C1 segment of cervical spinal cord (tissue), 14 donors: ENCODE data around the gene MRPL45.

Source experiments
- DNase-seq, 14 donors: peaks; one replicate each; lab custom pipeline; 2025; lab: John Stamatoyannopoulos, UW

Gene MRPL45

DNA sequence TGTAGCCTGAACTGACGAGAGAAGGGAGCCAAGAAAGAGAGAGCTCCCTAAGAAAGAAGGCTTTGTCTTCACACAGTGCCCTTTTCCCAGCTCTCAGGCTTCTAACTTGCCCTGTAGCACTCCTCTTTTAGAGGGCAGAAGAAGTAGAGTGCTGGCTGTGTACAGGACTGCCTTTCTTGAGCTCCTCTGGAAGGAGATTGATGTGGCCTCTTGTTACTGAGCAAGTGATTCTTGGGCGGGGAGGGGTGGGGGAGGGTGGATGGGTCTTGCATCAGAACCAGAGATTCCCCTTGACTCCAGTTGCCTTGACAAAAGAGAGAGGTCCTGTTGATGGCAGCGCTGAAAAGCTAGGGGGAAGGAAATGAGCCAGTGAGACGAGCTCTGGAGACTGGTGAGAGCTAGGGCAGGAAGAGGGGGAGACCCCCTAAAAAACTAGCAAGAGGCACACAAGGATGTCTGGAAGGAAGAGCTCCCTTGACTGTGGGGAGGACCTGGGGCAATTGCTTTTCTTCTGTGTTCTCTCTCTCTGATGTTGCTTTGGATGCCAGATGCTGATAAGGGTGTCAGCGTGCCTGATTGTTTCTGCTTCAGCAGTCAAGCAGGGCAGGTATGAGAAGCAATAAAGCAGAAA lies 28.4 kb downstream of the MRPL45 start:
- peak in 5 of 14 donors; percentile 22 to 54 (median 44) for DNase-seq

DNA sequence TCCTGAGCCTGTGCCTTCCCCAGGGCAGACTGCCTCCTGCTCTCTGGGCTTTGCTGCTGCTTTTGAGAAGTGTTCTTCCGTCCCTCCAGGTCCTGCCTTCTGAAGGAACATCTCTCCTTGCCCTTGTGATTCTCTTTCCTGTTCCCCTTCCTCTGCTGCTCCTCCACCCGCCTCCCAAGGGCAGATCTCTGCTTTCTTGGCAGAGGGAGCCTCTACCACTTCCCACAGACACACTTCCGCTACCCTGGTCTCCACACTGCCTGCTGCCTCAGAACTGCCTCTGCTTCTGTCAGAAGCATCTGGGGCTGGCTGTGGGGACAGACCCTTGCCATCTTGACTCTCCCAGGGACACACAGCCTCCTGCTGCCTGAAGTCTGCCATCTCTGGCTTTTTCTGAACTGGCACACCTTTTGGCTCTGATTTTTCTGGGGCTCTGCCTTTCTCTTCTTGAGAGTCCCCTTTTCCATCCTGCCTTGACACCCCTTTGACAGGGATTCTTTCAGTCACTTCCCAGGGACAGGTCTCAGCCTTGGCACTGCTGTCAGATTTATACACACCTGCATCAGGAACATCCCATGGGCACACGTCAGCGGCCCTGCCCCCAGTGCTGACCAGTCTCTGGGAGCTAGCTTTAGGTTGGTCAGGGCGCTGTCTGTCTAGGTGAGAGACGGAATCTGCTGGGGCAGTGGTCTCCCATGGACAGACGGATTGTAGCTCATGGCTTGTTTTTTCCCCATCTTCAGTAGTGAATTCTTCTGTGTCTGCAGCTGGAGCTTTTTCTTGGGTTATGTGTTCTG lies 30.2 kb downstream of the MRPL45 start:
- peak in 6 of 14 donors; percentile 13 to 40 (median 24) for DNase-seq

DNA sequence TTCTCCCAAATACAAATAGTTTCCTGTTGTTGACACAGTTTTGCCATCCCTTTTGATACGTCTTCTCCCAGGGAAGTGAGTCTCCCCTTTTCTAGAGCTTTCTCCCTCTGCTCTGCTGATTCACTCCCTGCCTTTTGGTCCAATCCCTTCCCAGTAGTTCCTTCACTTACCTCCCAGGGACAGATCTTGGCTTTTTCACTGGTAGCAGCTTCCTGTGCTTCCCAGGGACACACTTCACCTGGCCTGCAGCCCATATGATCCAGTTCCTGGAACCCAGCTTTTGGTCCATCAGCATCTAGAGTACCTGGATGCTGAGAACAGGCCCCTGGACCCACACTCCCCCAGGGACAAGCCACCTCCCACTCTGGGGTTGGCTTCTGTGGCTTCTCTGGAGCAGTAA lies 31.0 kb downstream of the MRPL45 start:
- no peak for DNase-seq

DNA sequence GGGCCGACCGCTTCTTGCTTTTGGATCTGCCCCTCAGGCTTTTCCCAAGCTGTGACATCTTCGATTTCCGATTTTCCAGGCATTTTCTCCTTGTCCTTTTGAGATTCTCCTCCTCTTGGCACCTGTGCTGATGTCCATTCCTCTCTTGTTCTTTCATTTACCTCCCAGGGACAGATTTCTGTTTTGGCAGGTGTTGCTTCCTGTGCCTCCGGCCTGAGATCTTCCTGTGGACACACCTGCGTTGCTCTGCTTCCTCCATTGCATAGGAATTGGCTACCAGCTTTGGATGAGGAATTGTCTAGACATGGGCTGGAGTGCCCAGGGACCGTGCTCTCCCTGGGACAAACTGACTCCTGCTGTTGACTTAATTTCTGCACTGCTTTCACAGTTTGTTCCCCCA lies 31.7 kb downstream of the MRPL45 start:
- peak in 1 of 14 donors; percentile 70 for DNase-seq

DNA sequence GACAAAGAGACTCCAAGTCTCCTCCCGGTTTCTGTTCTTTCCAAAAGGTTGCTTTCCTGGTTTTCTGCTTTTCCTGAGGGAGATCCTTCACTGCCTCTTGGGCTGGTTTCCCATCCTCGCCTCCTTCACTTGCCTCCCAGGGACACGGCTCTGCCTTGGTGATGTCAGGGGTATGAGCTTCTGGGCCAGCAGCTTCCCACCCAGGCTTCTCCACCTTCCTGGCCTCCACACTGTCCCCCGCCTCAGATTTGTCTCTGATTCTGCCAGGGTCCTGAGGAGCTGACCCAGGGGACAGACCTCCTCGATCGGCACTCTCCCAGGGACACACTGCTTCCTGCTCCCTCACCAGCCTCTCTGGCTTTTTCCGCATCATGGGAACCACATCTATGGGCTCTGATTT lies 32.3 kb downstream of the MRPL45 start:
- DNase-seq = no peak

DNA sequence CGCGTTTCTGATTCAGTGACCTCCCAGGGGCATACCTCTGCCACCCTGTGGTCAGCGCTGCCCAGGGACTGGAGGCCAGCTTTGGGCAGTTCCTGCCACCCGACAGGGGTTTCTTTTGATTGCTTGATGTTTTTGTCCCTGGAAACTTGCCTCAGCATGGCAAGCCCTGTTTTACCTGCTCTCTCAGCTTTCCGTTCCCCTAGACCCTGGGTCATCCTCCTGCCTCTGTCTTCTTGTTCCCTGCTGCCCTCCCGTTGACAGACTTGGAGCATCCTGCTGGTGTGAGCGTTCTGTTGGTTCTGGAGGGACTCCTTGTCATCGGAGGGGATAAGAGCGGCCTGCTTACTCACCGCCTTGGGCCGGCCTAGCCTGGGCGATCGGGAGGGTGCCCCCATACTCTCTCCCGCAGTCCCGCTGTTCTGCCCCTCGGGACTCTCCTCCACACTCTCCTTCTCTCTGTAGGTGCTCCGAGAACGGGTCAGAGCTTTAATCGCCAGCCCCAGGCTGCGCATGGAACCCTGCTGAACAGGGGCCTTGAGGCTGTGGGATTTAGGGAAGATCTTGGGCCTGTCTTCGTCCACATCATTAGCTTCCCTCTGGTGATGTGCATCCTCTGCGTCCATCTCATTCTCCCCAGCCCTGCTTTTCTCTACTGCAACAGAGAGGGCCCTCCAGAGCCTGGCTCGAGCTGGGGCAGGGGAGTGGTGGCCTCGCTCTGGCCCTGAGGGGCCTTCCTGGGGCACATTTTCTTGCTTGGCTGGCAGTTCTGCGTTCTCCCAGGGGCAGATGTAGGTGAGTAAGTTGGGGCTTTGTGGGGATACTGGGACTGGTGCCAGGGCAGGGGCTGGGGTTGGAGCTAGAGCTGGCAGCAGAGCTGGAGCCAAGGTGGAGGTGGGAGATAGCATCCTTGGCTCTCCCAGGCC lies 33.1 kb downstream of the MRPL45 start:
- DNase-seq = no peak

DNA sequence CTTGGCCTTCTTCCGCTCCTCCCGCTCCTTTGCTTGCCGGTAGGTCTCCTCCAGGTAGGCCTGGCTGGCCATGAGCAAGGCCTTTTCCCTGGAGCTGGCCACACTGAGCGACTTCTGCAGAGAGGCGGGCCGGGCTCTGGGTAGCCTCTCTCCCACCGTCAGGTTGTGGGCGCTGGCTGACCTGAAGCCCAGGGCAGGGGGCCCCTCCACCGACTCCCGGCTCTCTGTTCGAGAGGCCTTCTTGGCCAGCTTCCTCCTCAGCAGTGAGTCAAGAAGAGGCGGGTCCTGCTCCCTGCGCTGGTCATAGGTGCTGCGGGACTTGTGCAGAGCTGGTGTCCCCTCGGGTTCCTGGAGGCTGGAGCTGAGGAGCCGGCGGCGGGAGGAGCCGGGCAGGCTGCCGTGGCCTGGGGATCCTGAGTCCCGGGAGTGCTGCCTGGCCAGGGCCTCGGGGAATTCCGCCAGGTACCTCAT lies 34.0 kb downstream of the MRPL45 start:
- DNase-seq = no peak

DNA sequence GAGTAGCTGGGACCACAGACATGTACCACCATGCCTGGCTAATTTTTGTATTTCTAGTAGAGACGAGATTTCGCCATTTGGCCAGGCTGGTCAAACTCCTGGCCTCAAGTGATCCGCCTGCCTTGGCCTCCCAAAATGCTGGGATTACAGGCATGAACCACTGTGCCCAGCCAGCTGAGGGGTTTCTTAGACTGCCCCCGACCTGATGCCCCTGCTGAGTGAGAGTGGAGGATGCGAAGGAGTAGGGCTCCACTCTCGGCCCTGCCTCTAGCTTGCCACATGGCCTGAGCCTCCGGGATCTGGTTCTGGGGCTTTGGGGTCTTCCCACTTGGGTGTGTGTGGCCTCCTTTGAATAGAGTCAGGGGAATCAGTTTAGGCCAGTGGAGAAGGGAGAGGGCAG lies 35.8 kb downstream of the MRPL45 start:
- no peak for DNase-seq

DNA sequence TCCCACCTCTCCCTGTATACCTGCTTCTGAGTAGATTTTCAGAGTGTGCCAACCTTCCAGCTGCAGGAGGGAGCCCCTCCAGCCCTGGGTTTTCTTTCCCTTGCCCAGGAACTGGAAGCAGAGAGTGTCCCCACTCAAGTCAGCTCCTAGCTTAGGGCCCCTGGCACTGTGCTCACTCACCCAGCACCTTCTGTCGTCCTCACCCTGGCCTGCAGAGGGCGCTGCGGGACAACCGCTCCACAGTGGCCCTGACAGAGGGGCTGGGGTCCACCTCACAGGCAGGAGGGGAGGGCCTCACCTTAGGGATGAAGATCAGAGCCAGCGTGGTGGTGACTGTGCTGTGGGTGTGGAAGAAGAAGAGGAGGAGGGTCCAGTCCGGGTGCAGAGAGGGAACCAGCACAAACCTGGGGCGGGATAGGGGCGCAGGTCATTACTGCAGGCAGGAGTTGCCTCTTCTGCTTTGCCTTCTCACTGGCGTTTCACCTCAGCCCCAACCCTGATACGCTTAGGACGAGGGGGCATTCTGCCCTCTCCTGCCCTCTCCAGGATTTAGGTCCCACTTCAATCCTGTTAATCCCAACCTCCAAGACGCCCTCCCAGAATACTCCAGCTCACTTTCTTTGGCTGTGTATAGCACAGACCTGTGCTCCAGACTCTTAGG lies 36.8 kb downstream of the MRPL45 start:
- peak in 3 of 14 donors; percentile 34 to 41 (median 39) for DNase-seq

DNA sequence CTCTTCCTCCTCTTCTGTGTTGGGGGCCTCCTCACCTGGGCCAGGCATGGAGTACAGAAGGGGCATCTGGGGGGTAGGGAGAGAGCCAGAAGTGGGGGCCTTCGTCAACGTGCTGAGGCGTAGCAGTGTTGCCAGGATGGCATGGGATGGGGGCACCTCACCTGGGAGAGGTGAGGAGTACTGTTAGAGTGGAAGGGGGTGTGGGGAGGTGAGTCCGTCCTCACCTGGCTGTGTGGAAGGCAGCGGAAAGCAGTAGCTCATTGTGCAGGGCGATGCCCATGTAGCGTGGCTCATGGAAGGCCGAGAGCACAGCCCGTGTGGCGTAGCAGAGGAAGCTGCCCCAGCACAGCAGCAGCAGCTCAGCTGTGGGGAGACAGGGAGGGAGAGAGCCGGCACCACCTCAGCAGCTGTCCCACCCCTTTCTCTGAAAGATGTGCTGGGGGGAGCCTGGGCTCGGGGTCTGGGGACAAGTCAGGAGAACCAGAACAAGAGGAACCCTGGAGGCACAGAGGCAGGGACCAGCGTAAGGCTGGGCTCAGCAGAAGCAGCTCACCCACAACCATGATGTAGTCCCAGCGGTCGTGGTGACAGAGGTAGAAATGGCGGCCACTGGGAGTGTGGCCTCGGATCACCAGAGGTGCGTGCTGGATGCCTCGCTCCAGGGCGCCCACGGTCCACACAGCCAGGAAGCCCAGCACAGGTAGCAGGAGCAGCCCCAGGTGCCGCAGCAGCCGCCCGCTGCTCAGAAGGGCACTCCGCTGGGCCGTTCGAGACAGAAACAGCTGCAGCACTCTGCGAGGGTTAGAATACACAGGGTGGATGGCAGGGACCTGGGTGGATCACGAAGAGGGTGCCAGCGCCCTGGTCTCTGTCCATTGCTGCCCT lies 37.8 kb downstream of the MRPL45 start:
- no peak for DNase-seq

DNA sequence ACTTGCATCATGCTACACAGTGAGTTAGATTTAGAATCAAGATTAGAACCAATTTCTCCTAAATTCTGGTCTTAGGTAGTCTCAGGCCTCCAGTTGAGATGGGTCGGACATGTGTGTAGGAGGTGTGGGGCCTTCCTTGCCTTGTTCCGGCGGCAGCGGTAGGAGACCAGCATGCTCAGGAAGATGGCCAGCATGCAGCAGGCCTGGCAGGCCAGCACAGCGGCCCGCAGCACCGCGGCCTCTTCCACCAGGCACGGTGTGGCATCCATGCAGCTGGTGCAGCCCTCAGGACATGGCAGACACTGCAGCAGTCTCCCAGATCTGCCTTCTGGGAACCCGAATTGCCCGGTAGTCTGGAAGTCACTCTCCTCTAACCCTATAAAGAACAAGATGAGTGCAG lies 39.9 kb downstream of the MRPL45 start:
- DNase-seq = no peak

DNA sequence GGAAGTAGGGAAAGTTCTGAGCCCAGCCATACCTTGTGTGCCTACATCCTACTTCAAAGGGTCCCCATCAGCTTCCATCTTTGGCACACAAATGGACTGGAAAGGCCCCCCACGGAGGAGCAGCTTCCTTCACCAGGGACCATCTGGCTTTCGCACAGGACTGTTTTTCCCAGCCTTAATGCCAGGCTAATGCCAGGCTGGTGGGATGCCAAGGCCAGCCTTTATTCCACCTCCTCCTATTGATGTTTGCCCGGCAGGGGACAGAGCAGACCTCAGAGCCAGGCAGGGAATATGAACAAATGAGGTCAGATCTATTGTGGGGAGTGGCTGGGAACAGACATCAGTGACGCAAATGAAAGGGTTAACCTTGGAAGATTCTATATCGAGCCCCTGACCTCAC lies 41.1 kb downstream of the MRPL45 start:
- DNase-seq = peak in 7 of 14 donors; percentile 22 to 94 (median 35)

DNA sequence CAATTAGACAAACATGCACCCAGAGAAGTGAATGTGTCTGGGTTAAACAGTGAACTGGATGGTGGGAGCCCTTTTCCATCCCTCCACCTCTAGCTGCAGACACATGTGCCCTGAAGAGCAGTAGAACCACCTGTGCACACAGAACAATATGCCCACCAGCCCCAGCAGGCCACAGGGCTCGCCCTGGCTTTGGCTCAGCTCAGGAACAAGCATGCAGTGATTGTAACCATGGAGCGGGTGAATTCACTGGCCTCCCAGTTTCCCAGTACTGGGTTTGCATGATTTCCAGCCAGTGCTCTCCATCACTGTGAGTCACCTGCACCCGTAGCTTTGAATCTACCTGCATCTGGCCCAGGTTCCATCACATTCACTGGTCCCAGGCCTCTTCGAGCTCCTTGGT lies 41.6 kb downstream of the MRPL45 start:
- peak in 1 of 14 donors; percentile 79 for DNase-seq

DNA sequence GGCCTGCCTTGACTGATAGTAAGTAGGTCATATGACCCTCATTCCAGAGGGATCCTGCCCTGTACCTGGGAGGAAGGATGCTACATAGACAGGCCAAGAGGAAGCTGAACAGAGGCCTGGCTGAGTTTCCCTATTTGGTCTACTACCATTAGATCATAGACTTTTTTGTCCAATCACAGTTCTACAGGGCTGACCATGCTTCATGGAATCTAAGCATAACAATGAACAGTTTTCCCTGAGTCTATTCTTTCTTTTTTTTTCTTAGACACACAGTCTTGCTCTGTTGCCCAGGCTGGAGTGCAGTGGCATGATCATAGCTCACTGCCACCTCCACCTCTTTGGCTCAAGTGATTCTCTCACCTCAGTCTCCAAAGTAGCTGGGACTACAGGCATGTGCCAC lies 42.9 kb downstream of the MRPL45 start:
- DNase-seq = no peak

DNA sequence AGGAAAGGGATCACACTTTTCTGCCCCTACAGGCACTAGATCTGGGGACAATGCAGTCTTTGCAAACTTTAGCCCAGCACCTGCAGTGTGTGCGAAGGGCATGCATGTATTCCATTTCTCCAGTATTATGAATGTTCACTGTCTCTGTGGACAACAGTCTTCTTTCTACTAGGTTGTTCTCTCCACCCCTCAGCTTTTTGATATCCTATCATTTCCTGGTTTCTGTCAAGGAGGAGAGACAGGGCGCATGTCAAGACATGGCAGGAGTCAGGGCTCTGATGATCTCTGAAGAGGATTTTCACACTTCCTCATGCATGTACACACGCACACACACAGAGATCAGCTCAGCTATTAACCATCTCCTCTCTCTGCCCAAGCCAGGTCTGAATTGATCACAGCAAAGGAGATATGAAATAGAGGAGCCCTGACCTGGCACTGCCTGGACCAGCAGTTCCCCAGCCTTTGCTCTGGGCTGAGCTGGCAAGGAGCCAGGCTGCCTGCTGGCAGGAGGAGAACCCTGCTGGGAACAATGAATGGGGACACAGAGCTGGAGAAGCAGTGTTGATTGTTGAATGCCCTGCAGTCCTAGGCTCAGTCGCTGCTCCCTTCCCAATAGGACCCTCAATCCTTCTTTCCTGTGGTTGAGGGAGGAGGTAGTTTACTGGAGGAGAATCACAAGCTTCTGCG lies 44.2 kb downstream of the MRPL45 start:
- DNase-seq = peak in 12 of 14 donors; percentile 51 to 87 (median 69)

DNA sequence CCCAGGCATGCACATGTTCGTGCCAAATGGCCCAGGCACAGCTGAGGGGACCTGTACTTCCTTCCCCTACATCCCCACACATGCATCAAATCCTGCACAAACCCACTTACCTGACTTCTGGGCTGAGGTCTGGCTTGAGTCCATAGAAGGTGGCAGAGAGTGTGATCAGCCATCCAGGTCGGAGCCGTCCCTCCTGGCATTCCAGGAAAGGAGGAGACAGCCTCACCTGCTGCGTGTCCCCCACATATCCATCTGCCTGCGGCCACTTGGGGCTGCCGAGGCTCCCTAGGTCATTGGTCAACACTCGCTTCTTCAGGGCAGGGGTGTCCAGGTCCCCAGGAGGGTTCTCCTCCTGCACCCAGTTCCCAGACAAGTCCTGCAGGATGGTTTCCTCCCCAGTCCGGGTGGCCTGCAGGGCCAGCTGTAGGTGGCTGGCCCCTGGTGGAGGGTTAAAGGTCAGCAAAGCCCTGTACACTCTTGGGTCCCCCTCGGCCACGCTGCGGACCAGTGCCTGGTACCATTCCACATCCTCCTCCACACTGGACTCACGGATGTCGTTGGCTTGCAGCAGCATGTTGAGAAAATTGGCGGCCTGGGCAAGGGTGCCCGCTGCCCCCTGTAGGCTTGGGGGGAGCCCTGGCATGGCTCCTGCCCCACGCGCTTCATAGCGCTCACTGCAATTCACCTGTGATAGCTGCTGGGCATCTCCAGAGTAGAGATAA lies 46.1 kb downstream of the MRPL45 start:
- DNase-seq = no peak

DNA sequence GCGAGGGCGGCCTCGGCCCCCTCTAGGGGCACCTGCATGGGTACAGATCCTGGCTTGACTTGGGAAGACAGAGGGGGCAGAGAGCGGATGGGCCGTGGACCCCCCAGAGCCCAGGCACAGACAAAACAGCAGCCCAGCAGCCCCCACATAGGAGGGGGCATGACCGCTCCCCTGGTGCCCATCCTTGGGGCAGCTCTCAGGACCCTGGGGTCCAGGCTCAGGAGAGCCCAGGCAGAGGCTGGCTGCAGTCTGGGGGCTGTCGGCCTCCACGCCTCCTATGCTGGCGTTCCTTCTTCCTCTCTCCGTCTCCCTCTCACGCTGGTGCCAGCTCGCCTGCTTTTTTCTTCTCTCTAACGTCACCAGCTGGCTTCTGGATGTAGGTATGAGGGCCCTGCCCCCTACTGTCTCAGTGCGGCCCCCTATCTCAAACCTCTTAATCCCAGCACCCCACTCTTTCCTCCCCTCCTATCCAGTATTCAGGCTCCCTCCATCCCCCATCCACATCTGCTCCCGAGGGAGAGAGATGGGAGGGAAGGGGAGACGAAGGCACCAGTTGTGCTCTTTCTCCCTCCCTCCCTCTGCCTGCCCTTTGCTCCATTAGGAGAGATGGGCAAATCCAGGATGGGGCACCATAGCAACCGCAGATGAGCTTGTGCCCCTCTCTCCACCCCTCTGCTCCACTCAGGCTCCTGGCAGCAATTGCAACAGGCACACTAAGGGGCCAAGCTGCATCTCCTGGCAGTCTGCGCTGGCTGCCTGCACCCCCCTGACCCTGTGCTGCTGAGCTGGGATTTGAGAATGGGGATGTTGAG lies 46.8 kb downstream of the MRPL45 start, which contains the start of gene GPR179:
Gene GPR179 (minus strand): TSS at position 349 of the 812 bp plus-strand sequence. CDS start 167 bp downstream, at position 182.
- DNase-seq = peak in 2 of 14 donors; percentile 12 to 35

DNA sequence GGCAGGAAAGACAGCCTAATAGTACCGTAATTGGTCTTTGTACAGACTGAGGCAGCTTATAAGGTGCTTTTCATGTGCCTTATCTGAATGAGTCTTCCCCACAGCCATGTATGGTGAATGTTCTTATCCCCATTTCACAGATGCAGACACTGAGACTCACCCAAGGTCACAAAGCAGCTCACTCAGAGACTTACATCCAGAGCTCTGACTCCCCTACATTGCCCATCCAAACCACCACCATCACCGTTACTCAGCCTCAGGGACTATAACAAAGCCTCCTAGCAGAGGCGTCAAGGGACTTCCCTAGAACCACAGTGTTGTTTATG lies 47.4 kb downstream of the MRPL45 start:
- DNase-seq = no peak
